ACHN (cell line): Measurements from ENCODE around the gene LIMCH1.
"Not testable (repeated sequence)": the region's sequence is repeated elsewhere in the genome, so short reads cannot be mapped to it uniquely, and the experiment has no call there.

Experiments
- DNase-seq: peaks from one replicate; pipeline ENCODE4 v3.0.0-alpha.2; 2015
- in situ Hi-C: cut with HindIII; loops from 2 replicates; pipeline ENCODE4 v1.10.0; 2017; ENCODE audit warnings: low sequenced_read_pairs, low pct_ligation_motif_present, low pct_unique_long_range_greater_than_20kb

LIMCH1 gene

GRCh38 chr4:41734371-41734770, 196.4 kb downstream of the LIMCH1 start:
- DNase-seq = no peak
- in situ Hi-C loops = no loop called here

- DNase-seq, in situ Hi-C loops: not testable (repeated sequence)
Measured at GRCh38 chr4:41737491-41737890, 199.5 kb downstream of the LIMCH1 start.

GRCh38 chr4:41741354-41741753, 203.4 kb downstream of the LIMCH1 start:
- no peak for DNase-seq

GRCh38 chr4:41744572-41745291, 206.8 kb downstream of the LIMCH1 start:
- DNase-seq = no peak
- in situ Hi-C loops = no loop called here

More at GRCh38 chr4:41741354-41741753, 203.4 kb downstream of the LIMCH1 start:
- in situ Hi-C loops = no loop called here

GRCh38 chr4:41745292-41746024, 207.5 kb downstream of the LIMCH1 start:
- in situ Hi-C loops = no loop called here
- no peak for DNase-seq

- in situ Hi-C loops = no loop called here
- DNase-seq = no peak
Measured at GRCh38 chr4:41746025-41746439, 208.1 kb downstream of the LIMCH1 start.

GRCh38 chr4:41746440-41747229, 208.7 kb downstream of the LIMCH1 start:
- in situ Hi-C loops = no loop called here
- DNase-seq = no peak

- no peak for DNase-seq
- in situ Hi-C loops = no loop called here
Measured at GRCh38 chr4:41747230-41748055, 209.5 kb downstream of the LIMCH1 start.

- in situ Hi-C loops = no loop called here
- no peak for DNase-seq
Measured at GRCh38 chr4:41748074-41748570, 210.2 kb downstream of the LIMCH1 start.

- DNase-seq = no peak
- in situ Hi-C loops = no loop called here
Measured at GRCh38 chr4:41748571-41749475, 210.9 kb downstream of the LIMCH1 start, which contains the start of gene PHOX2B. Gene PHOX2B (minus strand): TSS chr4:41748725. CDS start chr4:41748610, 115 bp downstream.

GRCh38 chr4:41749631-41750039, 211.7 kb downstream of the LIMCH1 start:
- in situ Hi-C loops = no loop called here
- DNase-seq = no peak
